Choroid plexus epithelial cell (primary cell): ENCODE measurements around the gene SVOP.
"Not testable (repeated sequence)": the region's sequence is repeated elsewhere in the genome, so short reads cannot be mapped to it uniquely, and the experiment has no call there.

Experiments
- DNase-seq: peaks from one replicate; pipeline ENCODE4 v3.0.0-alpha.2; 2010; ENCODE audit warnings: low read depth
- H3K4me3 ChIP-seq: 2 replicates; pipeline ENCODE4 v1.5.1; 2011; ENCODE audit warnings: low read depth, mild to moderate bottlenecking, control low read depth, low read length, moderate library complexity
- TF ChIP-seq, protein P1 (sequence below): conservative IDR thresholded peaks from 2 replicates; pipeline ENCODE4 v1.5.1; 2011; ENCODE audit warnings: low read depth, mild to moderate bottlenecking, control low read depth, inconsistent platforms, low read length, moderate library complexity

The SVOP gene

DNA sequence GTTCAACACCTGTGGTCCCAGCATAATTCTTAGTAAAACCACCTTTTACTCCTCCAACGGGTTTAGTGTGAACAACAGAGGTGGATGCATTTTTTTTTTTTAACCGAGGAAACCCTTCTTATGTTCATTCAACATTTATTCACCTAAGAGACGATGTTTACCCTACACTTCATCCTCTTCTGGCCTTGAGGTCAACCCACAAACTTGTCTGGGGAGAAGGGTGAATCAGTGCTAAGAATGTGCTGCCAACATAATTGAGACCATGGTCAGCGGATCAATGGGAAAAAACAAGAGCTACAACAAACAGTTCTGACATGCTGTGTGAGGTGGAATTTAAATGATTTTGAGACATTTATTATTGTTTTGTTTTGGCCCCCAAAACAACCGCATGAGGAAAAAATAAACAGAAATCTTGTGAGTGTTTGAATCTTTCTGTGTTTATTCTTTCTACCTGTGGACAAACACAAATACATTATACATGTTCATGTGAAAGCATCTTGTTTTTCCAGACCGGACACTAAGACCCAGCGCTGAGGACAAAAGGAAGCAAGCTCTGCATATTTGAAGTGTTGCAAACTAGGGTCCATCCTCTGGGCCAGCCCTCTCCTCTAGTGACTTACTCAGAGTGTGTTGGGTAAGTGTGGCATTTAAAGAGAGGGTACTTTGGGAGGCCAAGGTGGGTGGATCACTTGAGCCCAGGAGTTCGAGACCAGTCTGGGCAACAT is 26.4 kb upstream of the SVOP start:
- TF ChIP-seq, protein P1, sequence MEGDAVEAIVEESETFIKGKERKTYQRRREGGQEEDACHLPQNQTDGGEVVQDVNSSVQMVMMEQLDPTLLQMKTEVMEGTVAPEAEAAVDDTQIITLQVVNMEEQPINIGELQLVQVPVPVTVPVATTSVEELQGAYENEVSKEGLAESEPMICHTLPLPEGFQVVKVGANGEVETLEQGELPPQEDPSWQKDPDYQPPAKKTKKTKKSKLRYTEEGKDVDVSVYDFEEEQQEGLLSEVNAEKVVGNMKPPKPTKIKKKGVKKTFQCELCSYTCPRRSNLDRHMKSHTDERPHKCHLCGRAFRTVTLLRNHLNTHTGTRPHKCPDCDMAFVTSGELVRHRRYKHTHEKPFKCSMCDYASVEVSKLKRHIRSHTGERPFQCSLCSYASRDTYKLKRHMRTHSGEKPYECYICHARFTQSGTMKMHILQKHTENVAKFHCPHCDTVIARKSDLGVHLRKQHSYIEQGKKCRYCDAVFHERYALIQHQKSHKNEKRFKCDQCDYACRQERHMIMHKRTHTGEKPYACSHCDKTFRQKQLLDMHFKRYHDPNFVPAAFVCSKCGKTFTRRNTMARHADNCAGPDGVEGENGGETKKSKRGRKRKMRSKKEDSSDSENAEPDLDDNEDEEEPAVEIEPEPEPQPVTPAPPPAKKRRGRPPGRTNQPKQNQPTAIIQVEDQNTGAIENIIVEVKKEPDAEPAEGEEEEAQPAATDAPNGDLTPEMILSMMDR = no peak
- no peak overlapping the region for H3K4me3 ChIP-seq
- DNase-seq = peak; percentile 66

DNA sequence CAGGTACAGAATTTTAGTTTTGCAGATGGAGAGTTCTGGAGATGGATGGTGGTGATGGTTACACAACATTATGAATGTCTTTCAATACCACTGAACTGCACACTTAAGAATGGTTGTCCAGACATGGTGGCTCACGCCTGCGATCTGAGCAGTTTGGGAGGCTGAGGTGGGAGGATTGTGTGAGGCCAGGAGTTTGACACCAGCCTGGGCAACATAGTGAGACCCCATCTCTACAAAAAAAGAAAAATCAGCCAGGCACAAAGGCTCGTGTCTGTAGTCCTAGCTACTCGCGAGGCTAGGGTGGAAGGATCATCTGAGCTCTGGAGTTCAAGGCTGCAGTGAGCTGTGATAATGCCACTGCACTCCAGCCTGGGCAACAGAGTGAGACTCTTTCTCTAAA is 23.4 kb upstream of the SVOP start:
- TF ChIP-seq, protein P1 = no peak
- DNase-seq = no peak
- no peak overlapping the region for H3K4me3 ChIP-seq

DNA sequence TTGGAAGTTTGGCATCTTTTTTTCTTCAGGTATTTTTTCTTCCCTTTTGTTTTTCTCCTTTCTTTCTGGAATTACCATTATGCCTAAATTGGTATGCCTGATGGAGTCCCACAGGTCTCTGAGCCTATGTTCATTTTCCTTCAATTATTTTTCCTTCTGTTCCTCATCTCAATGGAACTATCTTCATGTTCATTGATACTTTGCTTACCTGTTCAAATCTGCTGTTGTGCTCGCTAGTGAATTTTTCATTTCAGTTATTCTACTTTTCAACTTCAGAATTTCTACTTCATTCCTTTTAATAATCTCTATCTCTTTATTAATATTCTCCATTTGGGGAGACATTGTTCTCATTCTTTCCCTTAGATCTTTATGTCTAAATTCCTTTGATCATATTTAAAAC is 16.1 kb upstream of the SVOP start:
- no peak overlapping the region for H3K4me3 ChIP-seq
- DNase-seq = no peak
- TF ChIP-seq, protein P1 = no peak

DNA sequence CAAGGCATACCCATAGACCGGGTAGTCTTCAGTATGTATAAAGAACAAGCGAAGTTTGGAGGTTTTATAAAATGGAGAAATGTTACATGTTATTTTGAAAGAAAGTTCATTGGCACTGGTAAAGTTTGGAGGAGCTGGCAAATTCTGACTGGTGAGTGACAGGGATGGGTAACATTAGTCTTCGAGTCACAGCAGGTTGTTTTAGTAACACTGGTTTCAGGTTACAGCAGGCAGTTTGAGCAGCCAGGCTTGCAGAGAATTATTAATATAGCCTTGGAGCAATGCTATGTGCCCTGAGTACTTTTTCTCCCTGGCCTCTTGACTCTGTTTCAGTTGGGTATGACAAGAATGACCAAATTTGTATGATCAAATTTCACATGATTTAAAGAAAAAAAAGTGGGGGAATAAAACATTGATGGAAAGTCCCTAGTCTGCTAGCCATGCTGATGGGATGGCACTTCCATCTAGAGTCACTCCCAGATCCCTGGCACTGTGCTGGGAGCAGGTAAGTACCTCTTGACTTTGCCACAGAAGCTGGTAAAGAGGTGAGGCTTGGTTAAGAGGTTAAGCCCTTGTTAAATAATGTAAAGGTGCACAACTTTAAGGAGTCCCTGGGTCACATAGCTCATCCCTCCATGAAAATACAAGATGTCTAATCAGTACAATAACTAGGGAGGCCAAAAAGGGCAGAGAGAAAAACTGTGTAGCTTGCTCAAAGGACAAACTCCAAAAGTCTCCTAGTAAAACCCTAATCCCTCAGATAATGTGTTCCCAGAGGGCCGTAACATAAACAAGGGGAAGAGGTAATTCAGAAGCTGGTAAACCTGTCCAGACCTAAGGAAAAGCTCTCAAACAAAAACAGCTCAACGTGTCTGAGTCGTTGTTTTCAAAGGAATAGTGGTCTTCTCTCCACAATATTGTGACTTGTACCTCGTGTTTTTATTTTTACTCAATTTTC is 12.7 kb upstream of the SVOP start:
- peak; percentile 36 for DNase-seq
- no peak overlapping the region for H3K4me3 ChIP-seq

DNA sequence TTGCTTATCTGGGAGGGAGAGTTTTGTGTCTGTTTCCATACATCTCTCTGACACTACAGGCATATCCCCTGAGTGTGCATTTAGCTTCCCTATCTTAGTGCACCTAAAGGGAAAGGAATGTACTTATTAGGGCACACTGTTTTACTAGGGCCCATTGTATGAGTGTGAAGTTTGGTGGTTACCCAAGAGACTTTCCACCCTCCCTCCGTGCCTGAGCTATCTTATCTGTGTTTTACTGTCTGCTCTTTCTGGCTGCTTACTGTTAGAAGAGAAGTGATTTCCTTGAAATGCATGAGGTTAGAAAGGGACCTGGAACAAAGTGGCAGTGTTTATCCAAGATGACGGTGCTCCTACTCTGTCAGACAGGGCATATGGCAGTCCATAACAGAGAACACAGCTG is 8.5 kb upstream of the SVOP start:
- DNase-seq = no peak
- H3K4me3 ChIP-seq = no peak overlapping the region
- TF ChIP-seq, protein P1 = no peak

More for the DNA sequence above, 12.7 kb upstream of the SVOP start:
- TF ChIP-seq, protein P1 = no peak

DNA sequence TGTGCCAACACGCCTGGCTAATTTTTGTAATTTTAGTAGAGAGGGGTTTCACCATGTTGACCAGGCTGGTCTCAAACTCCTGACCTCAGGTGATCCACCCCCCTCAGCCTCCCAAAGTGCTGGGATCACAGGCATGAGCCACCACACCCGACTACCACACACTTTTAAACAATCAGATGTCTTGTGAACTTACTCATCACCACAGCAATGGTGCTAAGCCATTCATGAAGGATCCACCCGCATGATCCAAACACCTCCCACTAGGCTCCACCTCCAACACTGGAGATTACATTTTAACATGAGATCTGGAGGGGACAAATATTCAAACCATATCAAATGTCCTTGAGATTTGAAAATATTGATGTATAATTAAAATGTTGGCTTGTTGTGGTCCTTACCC is 7.8 kb upstream of the SVOP start:
- not testable (repeated sequence) for H3K4me3 ChIP-seq

DNA sequence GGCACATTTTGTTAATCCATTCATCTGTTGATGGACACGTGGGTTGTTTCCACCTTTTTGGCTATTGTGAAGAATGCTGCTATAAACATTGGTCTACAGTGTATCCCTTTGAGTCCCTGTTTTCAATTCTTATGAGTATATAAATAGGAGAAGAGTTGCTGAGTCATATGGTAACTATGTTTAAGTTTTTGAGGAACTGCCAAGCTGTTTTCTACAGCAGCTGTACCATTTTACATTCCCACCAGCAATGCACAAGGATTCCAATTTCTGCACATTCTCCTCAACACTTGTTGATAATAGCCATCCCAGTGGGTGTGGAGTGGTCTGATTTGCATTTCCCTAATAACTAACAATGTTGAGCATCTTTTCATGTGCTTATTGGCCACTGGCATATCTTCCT is 6.9 kb upstream of the SVOP start:
- peak; percentile 74 for DNase-seq
- H3K4me3 ChIP-seq = no peak overlapping the region
- TF ChIP-seq, protein P1 = no peak

More for the DNA sequence above, 7.8 kb upstream of the SVOP start:
- DNase-seq = peak; percentile 9
